ENCODE data around the gene PIN4.

DNA sequence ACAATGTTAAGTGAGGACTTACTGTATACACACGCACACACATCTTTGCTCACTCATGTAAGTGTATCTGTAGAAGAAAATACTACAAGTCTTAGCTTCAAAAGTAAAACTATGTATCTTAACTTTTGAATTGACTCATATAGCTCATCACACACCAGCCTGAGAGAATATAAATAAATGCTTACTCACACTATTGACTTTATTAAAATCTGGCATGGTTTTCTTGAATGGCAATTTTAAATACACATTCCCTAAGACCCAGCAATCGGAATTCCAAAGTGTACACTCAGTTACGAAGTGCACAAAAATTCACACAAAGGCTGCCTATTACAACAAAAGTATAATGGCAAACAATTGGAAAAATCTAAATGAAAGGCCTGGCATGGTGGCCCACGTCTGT lies 55.3 kb downstream of the PIN4 start:
- TF ChIP-seq CTCF (IDR thresholded peaks at IDR 0.05) (no peak), POLR2A (IDR thresholded peaks at IDR 0.05) (no peak), POLR2AphosphoS5 (IDR thresholded peaks at IDR 0.05) (no peak)
